ENCODE measurements around the gene ANK3. TPM values are rescaled to one million over a fixed set of nuclear protein-coding genes. Genes with fewer than 3 reads are reported as not detected.

The ANK3 gene
- total RNA-seq, 2 donors from 2014 or later: 46.0 to 47.8 TPM

- Histone ChIP-seq H3K9me3 (no peaks in the 10 kb centered on the region), H3K4me1 (replicated peaks) (no peaks in the 10 kb centered on the region), H3K27ac (no peak overlapping the region), H3K36me3 (no peaks in the 10 kb centered on the region), H3K4me3 (no peak overlapping the region), H3K27me3 (replicated peaks; ENCODE audit: insufficient read depth) (no peaks in the 10 kb centered on the region)
- intact Hi-C loops (cut with DNase I): no loop called here
- TF ChIP-seq POLR2A (IDR thresholded peaks at IDR 0.05) (no peak), CTCF (IDR thresholded peaks at IDR 0.05) (no peak), POLR2AphosphoS5 (IDR thresholded peaks at IDR 0.05) (no peak)
- WGBS: 44% methylated on average over 2 of the region's 2 CpGs
- DNase-seq (ENCODE audit: low spot score): no peak
Observed at GRCh38 chr10:60397792-60398191, 8.1 kb upstream of the ANK3 start.

- Histone ChIP-seq H3K36me3 (no peaks in the 10 kb centered on the region), H3K27ac (no peak overlapping the region), H3K4me3 (no peak overlapping the region), H3K4me1 (replicated peaks) (no peaks in the 10 kb centered on the region), H3K9me3 (no peaks in the 10 kb centered on the region), H3K27me3 (replicated peaks; ENCODE audit: insufficient read depth) (no peaks in the 10 kb centered on the region)
- no peak for TF ChIP-seq POLR2A (IDR thresholded peaks at IDR 0.05)
- no peak for TF ChIP-seq CTCF (IDR thresholded peaks at IDR 0.05)
- TF ChIP-seq POLR2AphosphoS5 (IDR thresholded peaks at IDR 0.05): no peak
- WGBS: 89% methylated on average over 3 of the region's 3 CpGs
- DNase-seq (ENCODE audit: low spot score): no peak
- intact Hi-C loops (cut with DNase I): no loop called here
Observed at GRCh38 chr10:60396766-60397165, 7.1 kb upstream of the ANK3 start.

DNA sequence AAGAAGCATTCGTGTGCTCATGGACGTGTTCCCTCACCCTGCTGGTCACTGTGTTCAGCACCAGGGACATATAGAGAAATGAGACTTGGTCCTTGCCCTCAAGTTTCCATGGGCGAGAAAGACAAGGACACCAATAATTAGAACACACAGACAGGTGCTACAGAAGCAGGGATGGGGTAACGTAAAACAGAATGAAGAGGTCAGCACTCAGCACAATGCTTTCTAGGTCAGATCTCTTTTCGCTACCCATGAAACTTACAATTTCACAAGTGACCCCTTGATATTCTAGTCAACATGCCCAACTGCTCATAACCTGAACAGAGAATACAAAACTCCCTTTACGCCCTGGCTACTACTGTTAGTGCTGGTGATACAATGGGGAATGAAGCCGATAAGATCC lies 6.0 kb upstream of the ANK3 start:
- intact Hi-C loops (cut with DNase I): no loop called here
- Histone ChIP-seq H3K27me3 (replicated peaks; ENCODE audit: insufficient read depth) (no peaks in the 10 kb centered on the region), H3K4me3 (no peak overlapping the region), H3K4me1 (replicated peaks) (no peaks in the 10 kb centered on the region), H3K27ac (no peak overlapping the region), H3K36me3 (no peaks in the 10 kb centered on the region), H3K9me3 (no peaks in the 10 kb centered on the region)
- TF ChIP-seq POLR2A (IDR thresholded peaks at IDR 0.05) (no peak), POLR2AphosphoS5 (IDR thresholded peaks at IDR 0.05) (no peak), CTCF (IDR thresholded peaks at IDR 0.05) (no peak)
- DNase-seq (ENCODE audit: low spot score): no peak
- WGBS: 90% methylated on average over 7 of the region's 7 CpGs

DNA sequence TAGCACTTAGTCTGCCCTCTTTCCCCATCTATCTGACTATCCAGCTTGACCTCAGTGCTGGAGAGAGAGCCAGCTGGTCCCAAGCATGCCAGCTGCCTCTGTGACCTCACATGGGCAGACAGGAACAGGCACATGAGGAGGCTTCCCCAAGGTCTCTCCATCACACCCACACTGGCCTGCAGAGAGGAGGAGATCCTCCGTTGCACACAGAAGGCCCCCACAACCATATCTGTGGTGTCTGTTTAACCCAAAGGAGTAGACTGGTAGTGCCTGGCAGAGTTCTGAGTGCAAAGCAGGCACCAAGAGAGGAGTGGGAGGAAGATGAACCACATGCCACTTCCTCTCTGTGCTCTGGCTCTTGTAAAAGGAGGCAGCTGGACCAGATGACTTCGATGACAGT lies 4.8 kb upstream of the ANK3 start:
- WGBS: 80% methylated on average over 2 of the region's 2 CpGs
- H3K36me3 ChIP-seq: no peaks in the 10 kb centered on the region
- no peaks in the 10 kb centered on the region for H3K9me3 ChIP-seq
- no peak overlapping the region for H3K27ac ChIP-seq
- no peaks in the 10 kb centered on the region for H3K27me3 ChIP-seq (replicated peaks; ENCODE audit: insufficient read depth)
- intact Hi-C loops (cut with DNase I): no loop called here
- no peak for TF ChIP-seq POLR2A (IDR thresholded peaks at IDR 0.05)
- no peak for TF ChIP-seq POLR2AphosphoS5 (IDR thresholded peaks at IDR 0.05)
- no peak for TF ChIP-seq CTCF (IDR thresholded peaks at IDR 0.05)
- no peaks in the 10 kb centered on the region for H3K4me1 ChIP-seq (replicated peaks)
- DNase-seq (ENCODE audit: low spot score): no peak
- H3K4me3 ChIP-seq: no peak overlapping the region

DNA sequence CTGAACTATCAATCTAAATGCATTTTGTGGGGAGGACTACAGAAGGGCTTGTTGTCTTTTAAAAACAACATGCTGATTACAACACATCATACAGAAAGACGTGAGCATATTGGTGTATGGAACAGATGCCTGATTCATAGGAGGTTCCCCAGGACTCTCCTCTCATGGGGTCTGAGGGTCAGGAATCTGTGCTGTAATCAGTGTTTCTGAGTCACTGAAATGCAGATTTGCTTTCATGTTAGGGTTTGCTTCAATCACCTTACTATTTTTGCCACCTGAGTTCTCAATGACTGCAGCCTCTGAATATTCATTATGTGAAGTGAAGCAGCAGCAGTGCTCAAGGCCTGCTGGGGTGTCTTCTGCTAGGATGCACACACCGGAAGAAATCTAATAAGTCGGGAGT lies 550 bp upstream of the ANK3 start:
- H3K27me3 ChIP-seq (replicated peaks; ENCODE audit: insufficient read depth): no peaks in the 10 kb centered on the region
- no peak overlapping the region for H3K4me3 ChIP-seq
- no peaks in the 10 kb centered on the region for H3K36me3 ChIP-seq
- TF ChIP-seq POLR2A (IDR thresholded peaks at IDR 0.05): no peak
- no peak for TF ChIP-seq POLR2AphosphoS5 (IDR thresholded peaks at IDR 0.05)
- TF ChIP-seq CTCF (IDR thresholded peaks at IDR 0.05): no peak
- no peak for DNase-seq (ENCODE audit: low spot score)
- no peaks in the 10 kb centered on the region for H3K4me1 ChIP-seq (replicated peaks)
- no peak overlapping the region for H3K27ac ChIP-seq
- H3K9me3 ChIP-seq: no peaks in the 10 kb centered on the region
- 95% methylated on average over 3 of the region's 3 CpGs for WGBS
- intact Hi-C loops (cut with DNase I): no loop called here
